ENCODE measurements around the gene CTF1.

GRCh38 chr16:30866031-30866430 is 30.4 kb upstream of the CTF1 start:
- no peak for TF ChIP-seq CTCF (IDR thresholded peaks at IDR 0.05; ENCODE audit: low read length)
- TF ChIP-seq EZH2 (optimal IDR thresholded peaks at IDR 0.05; ENCODE audit: low read depth, low read length), result no peak
- TF ChIP-seq EZH2phosphoT487 (IDR thresholded peaks at IDR 0.05; ENCODE audit: low read length), result no peak
